NCI-H510A (cell line): ENCODE measurements around the gene RUSF1.
"Not testable (repeated sequence)": the region's sequence is repeated elsewhere in the genome, so short reads cannot be mapped to it uniquely, and the experiment has no call there.

Experiments used
- DNase-seq: peaks from one replicate; lab custom pipeline; 2025; lab: John Stamatoyannopoulos, UW

RUSF1 gene

GRCh38 chr16:31452631-31453106 is 55.5 kb downstream of the RUSF1 start:
- DNase-seq = no peak

- peak; percentile 67 for DNase-seq
These were observed 56.4 kb downstream of the RUSF1 start for GRCh38 chr16:31451681-31452351.

DNA sequence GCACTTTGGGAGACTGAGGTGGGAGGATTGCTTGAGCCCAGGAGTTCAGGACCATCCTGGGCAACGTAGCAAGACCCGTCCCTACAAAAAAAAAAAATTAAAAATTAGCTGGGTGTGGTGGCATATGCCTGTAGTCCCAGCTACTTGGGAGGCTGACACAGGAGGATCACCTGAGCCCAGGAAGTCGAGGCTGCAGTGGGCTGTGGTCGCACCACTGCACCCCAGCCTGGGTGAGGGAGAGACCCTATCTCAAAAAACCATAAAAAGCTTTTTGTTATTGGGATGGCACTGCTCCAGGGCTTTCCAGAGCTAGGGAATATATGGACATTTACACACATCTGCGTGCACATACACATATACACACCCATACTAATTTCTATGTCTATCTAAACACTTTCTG is 57.0 kb downstream of the RUSF1 start:
- DNase-seq = no peak

DNA sequence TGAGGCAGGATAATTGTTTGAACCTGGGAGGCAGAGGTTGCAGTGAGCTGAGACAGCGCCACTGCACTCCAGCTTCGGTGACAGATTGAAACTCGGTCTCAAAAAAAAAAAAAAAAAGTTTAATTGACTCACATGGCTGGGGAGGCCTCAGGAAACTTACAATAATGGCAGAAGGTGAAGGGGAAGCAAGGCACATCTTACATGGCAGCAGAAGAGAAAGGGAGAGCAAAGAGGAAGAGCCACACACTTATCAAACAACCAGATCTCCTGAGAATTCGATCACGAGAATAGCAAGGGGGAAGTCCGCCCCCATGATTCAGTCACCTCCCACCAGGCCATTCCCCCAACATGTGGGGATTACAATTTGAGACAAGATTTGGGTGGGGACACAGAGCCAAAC is 62.3 kb downstream of the RUSF1 start:
- not testable (repeated sequence) for DNase-seq

DNA sequence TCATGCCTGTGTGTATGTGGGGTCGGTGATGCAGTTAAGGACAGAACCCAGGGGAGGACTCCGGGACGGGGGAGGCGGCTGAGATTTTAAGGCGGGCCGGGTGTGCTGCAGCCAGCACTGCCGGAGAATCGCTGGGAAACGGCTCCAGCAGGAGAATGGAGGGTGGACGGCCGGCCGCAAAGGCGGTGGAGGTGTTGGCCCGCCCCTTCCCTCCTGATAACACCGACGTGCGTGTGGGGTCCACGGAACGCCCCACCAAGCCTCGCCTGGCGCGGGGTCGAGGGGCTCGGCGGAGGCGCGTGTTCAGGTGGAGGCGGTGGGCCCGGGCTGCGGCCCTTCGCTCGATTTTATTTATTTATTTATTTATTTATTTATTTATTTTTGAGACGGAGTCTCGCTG is 66.2 kb downstream of the RUSF1 start:
- DNase-seq = no peak

DNA sequence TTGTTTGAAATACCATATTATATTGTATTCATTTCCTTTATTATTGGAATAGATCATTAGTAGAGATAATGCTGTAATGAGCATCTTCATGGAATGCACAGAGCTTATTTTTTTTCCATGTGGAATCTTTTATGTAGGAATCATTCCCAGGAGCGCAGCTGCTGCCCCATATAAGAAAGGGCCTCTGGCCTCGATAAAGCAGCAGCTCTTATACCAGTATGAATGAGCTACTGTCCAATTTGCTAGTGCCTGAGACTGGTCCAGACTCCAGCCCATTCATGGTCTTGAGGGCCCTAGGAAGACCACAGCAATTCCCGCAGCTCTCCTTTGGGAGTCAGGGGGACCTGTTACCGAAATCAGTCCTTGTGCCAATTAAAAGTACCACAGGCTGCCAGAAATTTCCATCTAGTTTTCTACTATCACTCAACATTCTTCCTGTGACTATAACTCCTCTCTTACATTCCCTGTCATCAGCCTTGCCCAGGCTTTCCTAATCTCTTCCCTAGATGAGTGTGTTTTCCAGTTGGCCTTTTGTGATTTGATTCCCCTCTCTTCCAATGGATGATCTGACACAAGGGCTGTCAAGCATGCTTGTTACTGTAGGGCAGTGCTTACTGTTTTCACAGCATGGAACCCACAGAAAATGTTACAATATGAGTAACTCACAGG is 67.5 kb downstream of the RUSF1 start:
- no peak for DNase-seq

GRCh38 chr16:31439519-31439918 is 68.7 kb downstream of the RUSF1 start:
- no peak for DNase-seq
